ENCODE data around the gene C17orf75.

C17orf75 gene

GRCh38 chr17:32385121-32385520 is 43.1 kb upstream of the C17orf75 start:
- H3K4me1 ChIP-seq, result no peaks in the 10 kb centered on the region

GRCh38 chr17:32383926-32384434 is 42.0 kb upstream of the C17orf75 start:
- Histone ChIP-seq H3K79me2 (no peaks in the 10 kb centered on the region), H3K27me3 (ENCODE audit: control insufficient read depth, insufficient read depth, low read length) (no peaks in the 10 kb centered on the region), H3K36me3 (ENCODE audit: control insufficient read depth, insufficient read depth, low read length) (no peaks in the 10 kb centered on the region), H3K9me3 (ENCODE audit: control insufficient read depth, low read length) (no peaks in the 10 kb centered on the region), H3K4me1 (no peaks in the 10 kb centered on the region), H3K27ac (no peak overlapping the region), H3K9ac (no peak overlapping the region), H3K4me2 (ENCODE audit: low read length) (no peak overlapping the region), H3K4me3 (ENCODE audit: low read depth, low read length) (no peak overlapping the region), H2AFZ (no peak overlapping the region)
- TF ChIP-seq CTCF (IDR thresholded peaks at IDR 0.05), result no peak

More at GRCh38 chr17:32385121-32385520, 43.1 kb upstream of the C17orf75 start:
- Histone ChIP-seq H3K79me2 (no peaks in the 10 kb centered on the region), H3K36me3 (ENCODE audit: control insufficient read depth, insufficient read depth, low read length) (no peaks in the 10 kb centered on the region), H3K4me2 (ENCODE audit: low read length) (no peak overlapping the region), H3K4me3 (ENCODE audit: low read depth, low read length) (no peak overlapping the region), H3K9ac (no peak overlapping the region), H3K9me3 (ENCODE audit: control insufficient read depth, low read length) (no peaks in the 10 kb centered on the region), H3K27me3 (ENCODE audit: control insufficient read depth, insufficient read depth, low read length) (no peaks in the 10 kb centered on the region), H2AFZ (no peak overlapping the region), H3K27ac (no peak overlapping the region)
- TF ChIP-seq CTCF (IDR thresholded peaks at IDR 0.05), result no peak

- H3K27ac ChIP-seq, result no peak overlapping the region
- no peaks in the 10 kb centered on the region for H3K27me3 ChIP-seq (ENCODE audit: control insufficient read depth, insufficient read depth, low read length)
- no peak overlapping the region for H3K9ac ChIP-seq
- H3K4me3 ChIP-seq (ENCODE audit: low read depth, low read length), result no peak overlapping the region
- no peaks in the 10 kb centered on the region for H3K79me2 ChIP-seq
- H3K9me3 ChIP-seq (ENCODE audit: control insufficient read depth, low read length), result no peaks in the 10 kb centered on the region
- no peaks in the 10 kb centered on the region for H3K4me1 ChIP-seq
- H3K36me3 ChIP-seq (ENCODE audit: control insufficient read depth, insufficient read depth, low read length), result no peaks in the 10 kb centered on the region
- H2AFZ ChIP-seq, result no peak overlapping the region
- no peak for TF ChIP-seq CTCF (IDR thresholded peaks at IDR 0.05)
- H3K4me2 ChIP-seq (ENCODE audit: low read length), result no peak overlapping the region
Measured at GRCh38 chr17:32382526-32383223, 40.7 kb upstream of the C17orf75 start.

- Histone ChIP-seq H3K79me2 (peaks cover 24% of the 10 kb centered on the region), H3K36me3 (ENCODE audit: control insufficient read depth, insufficient read depth, low read length) (no peaks in the 10 kb centered on the region), H3K9ac (no peak overlapping the region), H3K27me3 (ENCODE audit: control insufficient read depth, insufficient read depth, low read length) (no peaks in the 10 kb centered on the region), H3K4me2 (ENCODE audit: low read length) (no peak overlapping the region), H3K4me3 (ENCODE audit: low read depth, low read length) (no peak overlapping the region), H3K4me1 (no peaks in the 10 kb centered on the region), H3K27ac (no peak overlapping the region), H2AFZ (no peak overlapping the region), H3K9me3 (ENCODE audit: control insufficient read depth, low read length) (no peaks in the 10 kb centered on the region)
- TF ChIP-seq CTCF (IDR thresholded peaks at IDR 0.05), result no peak
Measured at GRCh38 chr17:32370426-32370825, 28.5 kb upstream of the C17orf75 start.

- Histone ChIP-seq H3K4me1 (peaks cover 6% of the 10 kb centered on the region), H3K27me3 (ENCODE audit: control insufficient read depth, insufficient read depth, low read length) (no peaks in the 10 kb centered on the region), H3K9me3 (ENCODE audit: control insufficient read depth, low read length) (no peaks in the 10 kb centered on the region), H2AFZ (no peak overlapping the region), H3K4me2 (ENCODE audit: low read length) (no peak overlapping the region), H3K4me3 (ENCODE audit: low read depth, low read length) (no peak overlapping the region), H3K9ac (no peak overlapping the region), H3K27ac (no peak overlapping the region), H3K79me2 (peaks cover 48% of the 10 kb centered on the region), H3K36me3 (ENCODE audit: control insufficient read depth, insufficient read depth, low read length) (no peaks in the 10 kb centered on the region)
- TF ChIP-seq CTCF (IDR thresholded peaks at IDR 0.05), result no peak
Measured at GRCh38 chr17:32361270-32361669, 19.3 kb upstream of the C17orf75 start.
